Kidney (tissue), 14 donors: Measurements from ENCODE around the gene LRFN4. TPM values are rescaled to one million over a fixed set of nuclear protein-coding genes. Genes with fewer than 3 reads are reported as not detected.
A peak's percentile ranks its signal among the peaks of the same experiment; 100 is the strongest.

ENCODE experiments used
- DNase-seq, 5 donors: peaks; one replicate each; pipeline ENCODE4 v3.0.0-alpha.2; 2013 to 2020
- FAIRE-seq: peaks from 2 replicates; lab custom pipeline; 2012; peaks lifted over from hg19 to GRCh38; lab: Jason Lieb, UNC
- H3K27ac ChIP-seq, 2 donors: one replicate each; pipeline ENCODE4 v1.7.0; 2013; ENCODE audit warnings: low read depth in 2 of 2, low read length in 2 of 2, inconsistent platforms in 1 of 2
- H3K27me3 ChIP-seq: one replicate; pipeline ENCODE4 v1.7.1; 2013; ENCODE audit warnings: low read length, inconsistent platforms; ENCODE audit not compliant: control insufficient read depth, insufficient read depth
- H3K36me3 ChIP-seq, 3 donors: one replicate each; pipeline versions ENCODE4 v1.7.0 to v1.7.1; 2013; ENCODE audit warnings: low read length in 3 of 3, control low read depth in 1 of 3, inconsistent platforms in 1 of 3; ENCODE audit not compliant: insufficient read depth in 3 of 3, control insufficient read depth in 2 of 3
- H3K4me1 ChIP-seq, 3 donors: one replicate each; pipeline versions ENCODE4 v1.7.0 to v1.7.1; 2013; ENCODE audit warnings: low read length in 3 of 3, inconsistent platforms in 1 of 3, low read depth in 1 of 3; ENCODE audit not compliant: control insufficient read depth in 2 of 3, insufficient read depth in 2 of 3
- H3K4me3 ChIP-seq, 3 donors: one replicate each; pipeline versions ENCODE4 v1.7.0 to v1.8.1; 2013; ENCODE audit warnings: low read length in 3 of 3, control low read depth in 1 of 3, inconsistent platforms in 1 of 3
- H3K9ac ChIP-seq, 3 donors: one replicate each; pipeline versions ENCODE4 v1.7.0 to v1.7.1; 2013; ENCODE audit warnings: low read length in 3 of 3, control low read depth in 1 of 3, inconsistent platforms in 1 of 3
- H3K9me3 ChIP-seq, 3 donors: one replicate each; pipeline versions ENCODE4 v1.7.0 to v1.7.1; 2013; ENCODE audit warnings: low read length in 3 of 3, control low read depth in 1 of 3, inconsistent platforms in 1 of 3; ENCODE audit not compliant: control insufficient read depth in 2 of 3, insufficient read depth in 1 of 3
- intact Hi-C: fragments of 100-400 bp; cut with DNase I; formaldehyde crosslinking; loops from one replicate; pipeline ENCODE4 v1.11.1; 2022
- polyA plus RNA-seq: library from polyadenylated mRNA; stranded (reverse); fragments of 350-450 nt; fragmentation: Illumina TruSeq; extraction: RNeasy Lipid Tissue Mini Kit (QIAGEN cat#74804); gene quantifications from one replicate; pipeline ENCODE4 v1.2.3, GENCODE V29; 2014; ENCODE audit warnings: low read depth, low replicate concordance; ENCODE audit not compliant: insufficient read depth
- total RNA-seq: library from RNA; stranded (reverse); fragmentation: NEBNext Ultra II Directional; extraction: Animal tissue kit (Norgen Biotek cat#: 25700); gene quantifications from one replicate; pipeline ENCODE4 v1.2.1, GENCODE V29; 2021
- TF ChIP-seq, protein P1 (sequence below): IDR thresholded peaks from 3 replicates; pipeline ENCODE4 v1.5.1; 2012; ENCODE audit warnings: mild to moderate bottlenecking, moderate library complexity, borderline replicate concordance; ENCODE audit not compliant: insufficient read depth; ENCODE audit errors: extremely low read depth
- donor health status: control.
- donor health status: control.
- donor health status: control.
- donor health status: control.
- donor health status: control.
- donor health status: DM: yes; HTN: yes; CAD: no.
- donor health status: Normal renal cell carcinoma (clear cell type).

Gene LRFN4
- total and polyA plus RNA-seq, 2 donors from 2014 or later = 6.8 to 22.3 TPM

DNA sequence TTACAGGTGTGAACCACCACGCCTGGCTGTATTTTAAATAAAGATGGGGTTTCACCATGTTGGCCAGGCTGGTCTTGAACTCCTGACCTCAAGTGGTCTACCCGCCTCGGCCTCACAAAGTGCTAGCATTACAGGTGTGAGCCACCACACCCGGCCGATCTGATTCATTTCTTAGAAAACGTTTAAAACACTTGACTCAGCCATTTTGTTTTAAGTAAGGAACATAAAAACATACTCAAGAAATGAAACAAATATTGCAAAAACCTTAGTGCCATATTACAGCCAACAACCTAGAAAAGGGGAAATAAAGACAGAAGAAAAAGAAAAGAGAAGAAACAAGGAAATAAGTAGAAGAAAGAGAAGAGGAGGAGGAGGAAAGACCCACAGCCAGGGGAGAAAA, 17.4 kb downstream of the LRFN4 start:
- no peak for FAIRE-seq
- intact Hi-C loops = no loop called here
- peaks cover 0 to 15% (median 0%) of the 10 kb centered on the region in 3 donors for H3K36me3 ChIP-seq

DNA sequence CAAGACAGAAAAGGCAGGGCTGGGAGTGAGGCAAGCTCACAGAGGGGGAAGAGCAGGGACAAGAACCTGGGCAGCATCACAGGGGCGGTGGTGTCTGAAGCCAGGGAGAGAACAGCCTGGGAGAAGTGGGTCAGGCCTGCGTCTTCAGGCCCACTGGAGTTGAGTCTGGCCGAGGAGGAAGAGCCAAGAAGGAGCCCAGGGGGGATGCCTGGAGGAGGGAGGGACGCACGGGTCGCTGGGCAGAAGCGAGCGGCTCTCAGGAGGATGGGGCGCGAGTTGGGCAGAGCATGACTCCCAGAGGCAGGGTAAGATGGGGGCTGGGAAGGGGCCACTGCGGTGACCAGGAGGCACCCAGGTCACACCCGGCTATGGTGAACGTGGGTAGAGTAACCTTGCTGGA, 18.5 kb downstream of the LRFN4 start:
- no peak overlapping the region for H3K27ac ChIP-seq
- H3K4me1 ChIP-seq = peaks cover 0 to 5% (median 2%) of the 10 kb centered on the region in 3 donors
- FAIRE-seq = no peak
- peak in 2 of 5 donors; percentile 37 to 54 for DNase-seq
- peaks cover 0 to 9% (median 0%) of the 10 kb centered on the region in 3 donors for H3K36me3 ChIP-seq
- no peak overlapping the region for H3K9ac ChIP-seq
- H3K4me3 ChIP-seq = no peak overlapping the region
- no peaks in the 10 kb centered on the region for H3K9me3 ChIP-seq
- intact Hi-C loops = no loop called here
- H3K27me3 ChIP-seq = no peaks in the 10 kb centered on the region
- TF ChIP-seq, protein P1, sequence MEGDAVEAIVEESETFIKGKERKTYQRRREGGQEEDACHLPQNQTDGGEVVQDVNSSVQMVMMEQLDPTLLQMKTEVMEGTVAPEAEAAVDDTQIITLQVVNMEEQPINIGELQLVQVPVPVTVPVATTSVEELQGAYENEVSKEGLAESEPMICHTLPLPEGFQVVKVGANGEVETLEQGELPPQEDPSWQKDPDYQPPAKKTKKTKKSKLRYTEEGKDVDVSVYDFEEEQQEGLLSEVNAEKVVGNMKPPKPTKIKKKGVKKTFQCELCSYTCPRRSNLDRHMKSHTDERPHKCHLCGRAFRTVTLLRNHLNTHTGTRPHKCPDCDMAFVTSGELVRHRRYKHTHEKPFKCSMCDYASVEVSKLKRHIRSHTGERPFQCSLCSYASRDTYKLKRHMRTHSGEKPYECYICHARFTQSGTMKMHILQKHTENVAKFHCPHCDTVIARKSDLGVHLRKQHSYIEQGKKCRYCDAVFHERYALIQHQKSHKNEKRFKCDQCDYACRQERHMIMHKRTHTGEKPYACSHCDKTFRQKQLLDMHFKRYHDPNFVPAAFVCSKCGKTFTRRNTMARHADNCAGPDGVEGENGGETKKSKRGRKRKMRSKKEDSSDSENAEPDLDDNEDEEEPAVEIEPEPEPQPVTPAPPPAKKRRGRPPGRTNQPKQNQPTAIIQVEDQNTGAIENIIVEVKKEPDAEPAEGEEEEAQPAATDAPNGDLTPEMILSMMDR = no peak

More for the DNA sequence above, 17.4 kb downstream of the LRFN4 start:
- H3K4me1 ChIP-seq = peaks cover 0 to 5% (median 0%) of the 10 kb centered on the region in 3 donors
- TF ChIP-seq, protein P1 = no peak
- no peaks in the 10 kb centered on the region for H3K27me3 ChIP-seq
- H3K9me3 ChIP-seq = no peaks in the 10 kb centered on the region
- no peak overlapping the region for H3K9ac ChIP-seq
- no peak overlapping the region for H3K4me3 ChIP-seq
- no peak overlapping the region for H3K27ac ChIP-seq
- no peak for DNase-seq

DNA sequence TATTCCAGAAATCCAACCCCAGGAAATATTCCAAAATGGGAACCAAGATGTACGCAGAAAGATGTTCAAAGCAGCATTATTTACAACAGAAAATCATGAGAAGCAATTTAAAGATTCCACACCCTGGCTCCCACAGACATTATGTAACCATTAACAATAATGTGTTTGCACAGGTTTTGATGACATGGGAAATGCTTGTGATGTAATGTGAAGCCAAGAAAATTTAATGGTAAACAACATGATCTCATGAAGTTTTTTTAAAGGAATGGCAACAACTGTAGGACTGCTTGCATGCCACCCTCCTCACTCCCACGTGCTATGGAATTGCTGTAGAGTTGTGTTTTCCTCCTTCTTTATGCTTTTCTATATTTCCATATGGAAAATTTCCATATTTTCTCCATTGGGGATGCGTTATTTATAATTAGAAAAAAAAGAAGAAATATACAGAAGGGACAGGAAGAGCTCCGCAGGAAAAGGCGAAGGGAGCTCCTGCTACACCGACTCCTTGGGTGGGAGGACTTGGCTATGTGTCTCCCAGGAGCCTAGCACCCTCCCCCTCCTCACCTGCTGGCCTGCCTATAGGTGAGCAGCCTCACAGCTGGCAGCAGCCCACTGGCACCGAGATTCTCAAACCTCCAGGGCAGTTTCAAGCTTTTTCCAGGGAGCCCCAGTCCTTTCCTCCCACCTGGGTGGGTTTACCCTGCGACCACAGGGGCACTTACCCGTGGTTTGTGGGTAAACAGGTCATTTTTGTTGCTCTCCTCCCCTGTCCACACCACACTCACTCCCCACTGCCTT, 20.9 kb downstream of the LRFN4 start:
- TF ChIP-seq, protein P1 = no peak
- Histone ChIP-seq H3K4me3 (no peak overlapping the region), H3K9ac (no peak overlapping the region), H3K4me1 (peaks cover 0 to 8% (median 5%) of the 10 kb centered on the region in 3 donors), H3K27ac (no peak overlapping the region), H3K9me3 (no peaks in the 10 kb centered on the region), H3K36me3 (no peaks in the 10 kb centered on the region), H3K27me3 (no peaks in the 10 kb centered on the region)
- DNase-seq = peak in 3 of 5 donors; percentile 49 to 58 (median 53)
- FAIRE-seq = no peak
- intact Hi-C loops = no loop called here
